ENCODE results near the gene WNT11.

DNA sequence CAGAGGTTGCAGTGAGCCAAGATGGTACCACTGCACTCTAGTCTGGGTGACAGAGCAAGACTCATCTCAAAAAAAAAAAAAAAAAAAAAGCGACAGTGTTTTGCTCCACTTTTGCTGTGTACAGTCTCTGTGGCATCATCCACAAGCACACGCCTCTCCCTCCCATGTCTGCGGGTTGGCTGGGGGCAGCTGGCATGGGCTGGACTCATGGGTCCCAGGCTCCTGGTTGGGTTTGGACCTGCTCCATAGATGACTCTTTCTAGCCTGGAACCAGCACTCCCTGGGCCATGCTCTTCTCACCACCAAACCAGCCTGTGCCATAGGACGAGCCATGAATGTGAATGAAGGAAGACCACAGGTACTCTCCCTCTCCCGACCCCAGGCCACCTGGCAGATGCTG, 7.9 kb upstream of the WNT11 start:
- TF ChIP-seq CTCF (IDR thresholded peaks at IDR 0.05) (no peak), ZFX (IDR thresholded peaks at IDR 0.05; ENCODE audit: borderline replicate concordance) (no peak)
